CD4-positive, alpha-beta T cell treated with Interleukin-15 for 1 hour (primary cell): Measurements from ENCODE around the gene ITPK1.
A peak's percentile ranks its signal among the peaks of the same experiment; 100 is the strongest.

ENCODE experiments used
- DNase-seq: peaks from one replicate; pipeline ENCODE4 v3.0.0-alpha.2; 2020

The ITPK1 gene

DNA sequence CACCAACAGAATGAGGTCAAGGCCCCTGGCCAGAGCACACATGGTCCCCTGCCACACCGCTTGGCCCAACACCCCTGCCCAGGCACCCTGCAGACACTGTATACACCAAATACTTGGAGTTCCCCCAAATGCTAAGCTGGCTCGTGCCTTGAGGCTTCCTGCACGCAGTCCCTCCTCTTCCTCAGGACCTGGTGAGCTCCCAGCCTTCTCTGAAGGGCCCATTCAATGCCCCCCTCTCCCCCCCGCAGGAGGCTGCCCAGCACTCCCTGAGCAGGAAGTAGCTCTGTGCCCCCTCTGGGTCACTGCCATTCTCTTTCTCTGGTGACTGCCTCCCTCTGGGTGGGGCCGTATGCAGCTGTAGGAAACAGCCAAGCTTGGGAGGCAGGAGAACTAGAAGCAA, 75.3 kb downstream of the ITPK1 start:
- no peak for DNase-seq

DNA sequence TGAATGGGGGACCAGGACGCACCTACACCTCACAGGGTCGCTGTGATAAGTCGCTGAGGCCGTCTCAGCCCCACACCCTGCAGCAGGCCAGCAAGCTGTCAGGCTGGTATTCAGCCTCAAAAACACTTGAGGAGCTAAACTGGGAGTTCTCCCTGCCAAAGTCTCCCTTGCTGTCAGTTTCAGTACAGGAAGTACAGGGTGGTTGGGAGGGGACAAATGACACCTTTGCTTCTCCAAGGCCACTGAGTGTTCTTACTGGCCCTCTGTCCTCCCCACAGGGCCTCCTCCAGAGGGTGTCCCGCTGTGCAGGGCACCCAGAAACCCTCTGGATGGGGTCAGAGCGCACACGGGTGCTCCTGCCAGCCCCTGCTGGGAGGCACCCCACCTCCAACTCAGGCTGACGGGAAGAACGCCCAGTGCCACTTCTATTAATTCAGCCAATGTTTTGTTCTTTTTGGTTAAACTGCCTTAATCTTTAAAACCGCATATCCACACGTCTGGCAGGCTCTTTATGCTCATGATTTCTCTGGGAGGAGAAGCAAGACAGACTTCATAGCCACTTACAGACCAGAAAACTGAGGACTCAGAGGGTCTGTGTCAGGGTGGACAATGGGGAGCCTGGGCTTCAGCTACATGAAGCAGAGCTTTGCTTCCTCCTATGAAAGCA, 75.9 kb downstream of the ITPK1 start:
- DNase-seq, result no peak

DNA sequence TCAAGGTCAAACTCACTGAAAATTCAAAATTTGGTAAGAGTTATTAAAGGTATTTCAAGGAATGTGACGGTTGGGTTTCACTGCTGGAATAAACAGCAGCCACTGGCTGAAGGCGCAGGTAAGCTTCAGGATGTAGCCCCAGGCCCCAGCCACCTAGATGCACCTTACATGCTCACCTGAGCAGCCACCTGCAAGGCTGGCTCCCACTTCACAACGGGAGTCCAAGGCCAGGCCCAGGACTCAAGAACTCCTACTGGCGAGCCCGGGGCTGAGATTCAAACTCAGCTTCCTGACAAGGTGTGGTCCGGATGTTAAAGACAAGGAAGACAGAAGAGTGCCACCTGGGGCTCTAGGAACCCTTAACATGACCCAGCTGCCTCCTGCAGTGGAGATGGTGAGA, 78.4 kb downstream of the ITPK1 start:
- DNase-seq, result no peak

DNA sequence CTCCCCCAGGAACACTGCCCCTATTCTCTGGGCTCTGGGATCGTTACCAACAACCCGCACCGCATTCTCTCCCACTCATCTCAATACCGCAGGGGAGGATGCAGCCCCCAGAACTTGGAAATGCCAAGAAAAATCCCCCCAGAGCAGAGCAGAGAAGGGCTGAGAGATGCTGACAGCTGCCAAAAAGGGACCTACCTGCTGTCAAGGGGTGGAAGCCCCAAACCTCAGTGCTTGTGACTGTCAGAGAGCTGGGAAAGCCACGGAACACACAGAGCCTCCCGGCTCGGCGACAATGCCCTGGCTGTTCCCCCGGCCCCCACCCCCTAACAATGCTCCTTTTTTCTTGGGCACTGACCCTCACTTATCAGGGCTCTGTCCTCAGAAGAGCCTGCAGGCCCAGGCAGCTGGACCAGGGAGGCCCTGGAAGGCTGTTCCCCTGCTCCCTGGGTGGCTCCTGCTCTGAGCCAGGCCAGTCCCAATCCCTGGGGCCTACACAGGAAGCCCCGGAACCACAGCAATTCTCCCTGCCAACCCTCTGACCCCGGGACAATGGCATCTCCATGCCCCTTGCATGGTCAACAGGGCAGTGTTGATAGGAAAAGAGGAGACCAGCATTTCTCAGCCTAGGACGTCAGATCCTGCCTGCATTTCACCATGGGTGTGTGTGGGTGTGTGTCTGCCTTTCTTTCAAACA, 78.9 kb downstream of the ITPK1 start:
- DNase-seq, result no peak

DNA sequence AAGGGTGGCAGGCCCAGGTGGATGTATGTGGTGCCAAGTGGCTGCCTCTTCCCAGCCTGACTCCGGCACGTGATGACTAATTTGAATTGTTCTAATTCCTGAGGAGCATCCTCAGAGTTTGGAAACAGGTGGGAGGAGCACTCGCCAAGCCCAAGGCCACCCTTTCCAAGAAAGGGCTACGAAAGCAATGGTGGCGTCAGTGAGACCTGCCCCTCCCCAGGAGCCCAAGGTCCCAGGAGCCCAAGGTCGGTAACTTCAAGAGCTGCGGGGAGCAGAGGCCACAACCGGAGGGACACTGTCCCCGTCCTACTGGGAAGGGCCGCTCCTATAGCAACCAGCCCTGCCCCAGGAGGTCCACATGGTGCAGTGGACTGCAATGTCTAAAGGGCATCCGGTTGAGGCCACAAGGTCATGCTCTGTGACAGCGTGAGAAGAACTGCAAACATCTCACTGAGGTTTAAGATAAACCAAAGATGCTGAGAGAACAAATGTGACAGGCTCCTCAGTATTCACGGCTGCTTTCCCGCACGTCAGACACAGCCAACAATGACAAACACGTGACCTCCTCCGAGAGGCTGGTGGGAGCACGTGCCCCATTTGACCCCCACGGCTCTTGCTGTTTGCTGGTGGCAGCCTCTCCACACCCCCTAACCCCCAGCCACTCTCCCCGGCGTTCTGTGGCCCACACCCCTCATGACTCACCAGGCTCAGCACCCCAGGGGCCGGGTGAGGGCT, 79.6 kb downstream of the ITPK1 start:
- DNase-seq, result peak; percentile 30

DNA sequence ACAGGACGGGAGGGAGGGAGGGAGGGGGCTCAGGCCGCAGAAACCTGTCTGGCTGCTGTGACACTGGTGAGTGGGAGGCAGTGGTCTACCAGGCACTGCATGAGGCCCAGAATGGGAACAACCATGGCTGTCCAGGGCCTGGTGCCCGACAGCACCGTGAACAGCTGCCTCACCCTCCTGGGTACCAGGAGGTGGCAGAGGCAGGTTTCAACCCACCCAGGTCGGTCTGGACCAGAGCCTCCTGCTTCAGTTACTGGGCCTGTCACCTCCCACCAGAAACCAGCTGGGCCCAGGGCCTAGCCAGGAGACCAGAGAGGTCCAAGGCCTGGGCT, 80.2 kb downstream of the ITPK1 start:
- DNase-seq, result no peak

DNA sequence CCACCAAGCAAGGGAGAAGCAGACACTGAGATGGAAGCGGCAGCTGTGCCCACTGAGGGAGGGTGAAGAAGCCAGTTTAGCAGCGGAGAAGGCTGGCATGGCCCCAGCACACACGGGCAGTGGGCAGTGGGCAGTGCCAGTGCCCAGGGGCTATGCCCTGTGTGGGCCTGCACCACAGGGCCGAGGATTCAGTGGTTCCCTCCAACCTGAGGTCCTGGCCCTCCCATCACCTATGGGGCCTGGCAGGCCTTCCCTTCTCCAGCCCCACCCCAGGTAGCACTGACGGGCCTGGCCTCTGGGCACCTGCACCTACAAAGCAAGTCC, 81.1 kb downstream of the ITPK1 start:
- DNase-seq, result no peak

DNA sequence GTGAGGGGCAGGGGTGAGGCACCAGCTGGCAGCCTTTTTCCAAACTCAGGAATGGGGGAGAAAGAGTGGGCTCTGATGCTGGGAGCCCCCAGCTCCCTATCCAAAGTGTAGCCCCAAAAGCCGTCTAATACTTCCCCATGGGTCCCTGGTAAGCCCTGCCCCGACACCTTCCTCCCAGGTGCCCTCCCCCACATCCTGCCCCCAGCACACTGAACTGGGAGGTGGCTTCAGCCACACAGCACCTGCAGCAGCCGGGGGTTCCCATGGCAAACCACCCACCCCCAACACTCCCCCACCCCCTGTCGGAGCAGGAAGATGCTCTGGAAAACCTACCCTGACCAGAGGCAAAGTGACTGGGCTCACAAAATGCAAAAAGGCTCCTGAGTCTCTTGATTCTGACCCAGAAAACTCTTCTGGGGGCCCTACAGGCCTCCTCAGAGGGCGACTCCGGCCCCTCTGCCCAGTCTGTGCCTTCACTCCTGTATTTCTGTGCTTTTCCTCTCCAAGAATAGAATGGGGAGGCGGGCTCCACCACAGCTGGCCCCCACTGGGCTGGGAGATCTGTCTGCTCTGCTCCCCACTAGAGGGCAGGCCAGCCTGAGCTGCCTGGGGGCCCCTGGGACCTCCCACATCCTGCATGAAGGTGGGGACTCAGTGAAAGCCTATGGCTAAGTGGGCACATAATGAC, 81.6 kb downstream of the ITPK1 start:
- peak; percentile 54 for DNase-seq

DNA sequence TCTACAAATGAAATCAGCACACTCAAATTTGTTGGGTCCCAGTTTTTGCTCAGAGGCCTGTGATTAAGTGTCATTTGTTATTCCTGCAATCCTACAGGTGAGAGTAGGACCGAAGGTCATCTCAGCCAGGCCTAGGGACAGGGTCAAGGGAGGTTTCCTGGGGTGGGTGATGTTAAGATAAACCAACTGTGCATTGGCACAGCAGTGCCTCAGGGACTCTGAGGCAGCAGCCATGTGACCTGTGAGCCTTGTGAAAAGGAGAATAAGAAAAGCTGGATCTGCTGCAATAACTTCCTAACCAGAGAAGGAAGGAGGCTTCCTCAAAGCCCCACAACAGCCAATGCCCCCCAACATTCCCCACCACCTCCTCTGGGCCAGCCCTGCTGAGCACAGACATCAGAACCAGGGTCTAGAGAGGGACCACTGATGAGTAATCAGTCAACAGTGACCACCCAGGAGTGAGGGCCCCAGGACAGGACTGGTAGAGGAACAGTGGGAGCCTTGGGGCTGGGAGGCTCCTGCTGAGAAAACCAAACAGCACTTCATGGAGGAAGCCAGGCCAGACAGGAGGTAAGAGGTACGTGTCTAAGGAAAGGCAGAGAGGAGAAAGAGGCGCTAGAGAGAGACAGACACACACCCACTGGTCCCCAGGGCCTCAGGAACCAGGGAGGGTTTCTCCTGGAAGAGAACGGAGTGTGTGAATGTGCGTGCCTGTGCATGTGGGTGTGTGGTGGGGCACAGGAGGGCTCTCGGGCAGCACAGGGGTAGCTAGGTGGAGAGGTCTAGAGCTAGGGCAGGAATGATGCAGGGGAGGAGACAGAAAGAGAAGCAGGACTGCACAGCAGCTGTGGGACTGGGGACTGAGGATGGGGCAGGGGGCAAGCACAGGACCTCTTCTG, 82.4 kb downstream of the ITPK1 start:
- no peak for DNase-seq

DNA sequence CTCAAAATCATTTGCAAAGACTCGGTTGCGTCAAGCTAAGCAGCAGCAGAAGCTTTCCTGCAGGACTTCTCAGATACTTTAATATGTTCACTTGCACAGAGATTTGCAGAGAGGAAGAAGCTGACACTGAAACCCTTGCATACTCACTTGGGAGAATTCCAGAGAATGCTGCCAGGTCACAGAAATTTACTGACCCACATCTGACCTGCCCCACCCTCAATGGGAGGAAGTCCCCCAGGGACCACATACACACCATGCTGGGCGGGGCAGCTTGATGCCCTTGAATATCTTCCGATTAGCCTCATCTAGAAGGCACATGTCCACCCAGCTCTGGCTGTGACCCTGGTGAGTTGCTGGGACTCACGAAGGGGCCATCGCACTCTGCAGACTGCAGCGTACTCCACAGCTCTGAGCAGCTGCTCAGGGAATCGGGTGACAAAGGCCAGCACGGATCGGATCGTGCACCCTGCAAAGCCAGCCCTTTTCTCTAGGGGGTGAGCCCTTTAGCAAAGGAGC, 83.2 kb downstream of the ITPK1 start:
- peak; percentile 41 for DNase-seq

DNA sequence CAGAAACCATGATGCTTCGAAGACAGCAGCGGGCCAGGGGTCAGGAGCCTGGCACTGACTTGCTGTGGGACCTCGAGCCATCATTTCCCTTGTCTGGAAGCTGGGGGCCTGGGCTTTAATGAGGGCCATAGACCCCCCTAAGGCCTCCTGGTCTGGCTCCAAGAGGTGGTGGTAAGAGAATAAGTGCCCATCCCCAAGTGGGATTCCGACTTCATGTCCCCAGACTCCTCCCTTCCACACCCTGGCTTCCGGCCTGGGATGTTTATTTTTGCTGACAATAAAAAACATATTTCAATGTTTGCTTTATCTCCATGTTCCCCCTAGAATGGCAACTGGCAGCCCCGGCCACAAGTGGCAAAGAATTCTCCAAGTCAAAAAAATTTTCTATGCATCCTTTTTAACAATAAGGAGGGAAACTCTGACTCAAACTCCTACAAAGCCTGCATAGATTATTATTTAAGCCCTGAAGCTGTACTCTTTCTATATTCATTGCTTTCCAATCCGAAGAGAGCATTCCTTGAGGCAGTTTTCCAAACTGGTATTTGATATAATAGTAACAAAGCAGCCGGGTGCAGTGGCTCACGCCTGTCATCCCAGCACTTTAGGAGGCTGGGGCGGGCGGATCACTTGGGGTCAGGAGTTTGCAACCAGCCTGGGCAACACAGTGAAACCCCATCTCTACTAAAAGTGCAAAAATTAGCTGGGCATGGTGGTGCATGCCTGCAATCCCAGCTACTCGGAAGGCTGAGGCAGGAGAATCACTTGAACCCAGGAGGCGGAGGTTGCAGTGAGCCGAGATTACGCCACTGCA, 84.0 kb downstream of the ITPK1 start:
- no peak for DNase-seq

DNA sequence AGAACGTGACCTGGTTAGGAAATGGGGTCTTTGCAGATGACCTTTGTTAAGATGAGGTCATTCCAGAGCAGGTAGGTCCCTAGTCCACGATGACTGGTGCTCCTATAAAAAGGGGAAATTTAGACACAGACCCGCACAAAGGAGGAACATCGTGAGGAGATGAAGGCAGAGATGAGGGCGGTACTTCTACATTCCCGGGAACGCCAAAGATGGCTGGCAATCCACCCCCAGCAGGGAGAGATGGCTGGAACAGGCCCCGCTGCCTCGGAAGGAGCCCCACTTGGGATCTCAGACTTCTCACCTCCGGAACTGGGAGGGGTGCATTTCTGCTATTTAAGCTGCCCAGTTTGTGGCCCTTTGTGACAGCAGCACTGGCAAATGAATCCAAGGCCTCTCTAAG, 85.0 kb downstream of the ITPK1 start:
- DNase-seq, result no peak

DNA sequence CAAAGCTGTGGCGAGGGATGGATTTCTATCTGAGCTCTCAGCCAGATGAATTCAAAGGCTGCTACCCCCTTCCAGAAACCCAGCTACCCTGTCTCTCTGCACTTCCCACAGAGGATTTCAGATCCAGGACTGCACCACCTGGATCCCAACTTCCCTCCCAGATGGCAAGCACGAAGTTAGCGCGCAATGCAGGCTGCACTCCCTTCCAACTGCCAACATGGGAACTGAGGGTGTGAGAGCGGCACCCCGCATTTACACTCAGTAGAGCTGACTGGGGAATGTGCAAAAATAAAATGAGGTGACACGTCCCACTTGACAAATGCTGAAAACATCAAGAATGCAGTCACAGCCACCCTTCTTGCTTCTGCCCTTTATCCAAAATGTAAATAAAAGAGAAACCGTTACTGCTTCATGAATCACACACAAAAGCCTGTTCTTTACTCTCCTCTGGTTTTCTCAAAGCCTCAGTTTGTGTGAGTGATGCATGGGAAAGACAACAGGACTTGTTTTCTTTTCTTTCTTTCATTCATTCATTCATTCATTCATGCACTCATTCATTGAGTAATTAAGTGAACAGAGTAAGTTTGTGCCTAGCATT, 85.7 kb downstream of the ITPK1 start:
- DNase-seq, result no peak

DNA sequence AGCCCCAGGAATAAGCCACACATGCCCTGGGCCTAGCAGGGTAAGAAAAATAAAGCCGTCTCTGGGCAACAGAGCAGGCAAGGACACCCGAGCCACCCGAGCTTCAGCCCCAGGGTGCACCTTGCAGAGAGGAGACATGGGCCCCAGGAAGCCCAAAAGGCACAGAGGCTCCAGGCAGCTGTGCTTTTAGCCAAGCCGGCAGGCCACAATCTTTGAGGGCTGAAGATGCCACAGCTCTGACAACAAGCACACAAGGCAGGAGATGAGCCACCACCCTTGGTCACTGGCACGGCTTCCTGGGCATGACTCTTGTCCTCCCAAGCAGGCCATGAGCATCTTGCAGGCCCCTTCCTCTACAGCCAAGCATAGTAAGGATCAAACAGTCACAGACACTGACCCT, 86.3 kb downstream of the ITPK1 start:
- no peak for DNase-seq

DNA sequence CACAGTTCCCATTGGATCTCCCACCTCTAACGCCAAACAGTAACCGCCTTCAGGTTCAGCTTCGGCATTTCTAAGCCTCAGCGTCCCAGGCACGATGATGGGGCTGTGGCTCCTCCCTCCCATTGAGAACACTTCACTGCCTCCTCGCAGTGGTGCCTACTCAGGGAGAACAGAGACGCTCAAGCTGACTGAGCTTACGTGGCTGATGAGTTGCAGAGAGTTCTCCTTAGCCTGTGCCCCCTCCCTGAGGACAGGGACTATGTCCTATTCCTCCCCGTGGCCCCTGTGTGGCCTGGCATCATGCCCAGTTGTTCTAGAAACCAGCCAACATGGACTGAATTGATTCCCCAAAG, 87.0 kb downstream of the ITPK1 start:
- DNase-seq, result no peak

DNA sequence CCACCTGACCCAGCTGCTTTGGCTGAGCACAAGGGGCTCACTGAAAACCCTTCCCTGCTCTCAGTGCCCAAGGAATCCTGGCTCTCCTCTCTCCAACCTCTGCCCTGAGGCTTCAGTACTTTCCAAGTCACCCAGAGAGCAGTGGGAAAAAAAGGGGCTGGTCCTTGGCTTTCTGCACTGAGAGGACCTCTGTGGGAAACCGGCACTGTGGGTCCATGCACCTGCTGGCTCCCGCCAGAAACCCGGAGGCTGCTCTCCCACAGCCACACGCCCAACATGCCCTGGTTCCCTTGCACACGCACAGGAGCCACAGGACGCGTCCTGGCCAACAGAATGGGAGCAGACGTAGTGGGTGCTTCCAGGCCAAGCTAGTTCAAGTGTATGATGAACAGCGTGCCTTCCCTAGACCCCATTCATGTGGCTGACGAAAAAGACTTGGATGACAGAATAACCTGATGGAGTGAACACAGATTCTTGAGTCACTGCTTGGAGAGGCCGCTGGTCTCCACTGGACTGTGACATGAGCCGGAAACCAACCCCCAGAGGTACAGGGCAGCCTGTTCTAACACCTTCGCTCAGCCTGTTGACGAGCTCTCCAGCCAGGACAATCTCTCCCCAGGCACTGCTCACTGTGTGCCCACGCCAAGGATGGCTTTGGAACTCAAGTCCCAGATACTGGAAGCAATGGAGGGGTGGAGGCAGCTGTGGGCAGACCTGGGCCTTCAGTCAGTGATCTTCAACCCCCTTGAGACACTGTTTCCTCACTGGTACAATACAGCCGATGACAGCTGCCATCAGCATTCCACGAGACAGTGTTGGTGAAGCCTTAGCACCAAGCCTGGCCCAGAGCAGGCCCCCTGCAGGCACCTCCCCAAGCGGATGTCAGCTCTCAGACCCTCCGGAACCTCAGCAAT, 87.7 kb downstream of the ITPK1 start:
- DNase-seq, result no peak

DNA sequence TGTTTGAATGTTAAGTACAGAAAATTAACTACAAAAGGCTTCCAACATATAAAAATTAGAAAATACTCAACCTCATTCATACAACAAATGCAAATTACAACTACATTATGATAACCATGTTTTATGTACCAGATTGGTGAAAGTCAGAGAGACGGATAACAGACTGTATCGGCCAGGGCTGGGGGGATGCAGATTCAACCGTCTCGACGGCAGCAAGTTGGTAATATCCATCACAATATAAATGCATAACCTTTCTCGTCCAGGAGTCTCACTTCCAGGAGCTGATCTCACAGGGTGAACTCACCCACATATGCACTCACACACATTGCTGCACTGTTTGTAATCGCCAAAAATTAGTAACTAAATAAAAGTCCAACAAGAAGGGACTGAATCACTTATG, 89.4 kb downstream of the ITPK1 start:
- no peak for DNase-seq

DNA sequence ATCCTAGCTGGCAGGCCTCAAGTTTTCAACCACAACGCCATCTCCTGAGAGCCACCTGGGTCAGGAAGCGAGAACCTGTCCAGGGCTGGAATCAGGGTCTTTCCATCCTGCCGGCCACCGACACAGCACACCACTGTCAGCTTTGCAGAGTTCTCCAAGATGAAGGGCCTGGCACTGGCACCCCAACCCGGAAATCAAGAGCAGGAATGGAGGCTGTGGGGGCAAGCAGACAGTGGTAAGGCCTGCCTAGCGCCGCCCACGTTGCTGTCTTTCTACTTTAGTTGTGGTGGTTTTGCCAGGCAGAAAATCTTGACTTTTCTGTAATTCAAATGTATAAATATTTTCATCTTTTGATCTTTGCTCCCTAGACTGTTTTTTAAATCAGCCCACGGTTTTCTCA, 90.7 kb downstream of the ITPK1 start:
- DNase-seq, result no peak

DNA sequence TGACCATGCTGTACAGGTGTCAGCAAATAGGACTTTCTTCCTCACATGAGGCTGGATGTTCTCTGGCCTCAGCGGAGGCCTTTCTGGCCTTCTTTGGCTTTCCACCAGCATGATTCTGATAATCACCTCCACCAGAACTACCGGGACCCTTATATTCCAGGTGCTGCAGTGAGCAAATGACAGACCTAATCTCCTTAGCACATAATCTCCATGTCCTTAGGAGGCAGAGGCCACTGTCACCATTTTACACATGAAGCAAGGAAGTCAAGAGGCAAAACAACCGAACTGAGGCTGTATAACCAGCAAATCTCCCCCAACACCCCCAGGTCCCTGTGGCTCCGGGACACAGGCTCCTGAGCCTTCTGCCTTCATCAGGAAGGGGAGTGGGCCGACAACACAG, 91.2 kb downstream of the ITPK1 start:
- no peak for DNase-seq

DNA sequence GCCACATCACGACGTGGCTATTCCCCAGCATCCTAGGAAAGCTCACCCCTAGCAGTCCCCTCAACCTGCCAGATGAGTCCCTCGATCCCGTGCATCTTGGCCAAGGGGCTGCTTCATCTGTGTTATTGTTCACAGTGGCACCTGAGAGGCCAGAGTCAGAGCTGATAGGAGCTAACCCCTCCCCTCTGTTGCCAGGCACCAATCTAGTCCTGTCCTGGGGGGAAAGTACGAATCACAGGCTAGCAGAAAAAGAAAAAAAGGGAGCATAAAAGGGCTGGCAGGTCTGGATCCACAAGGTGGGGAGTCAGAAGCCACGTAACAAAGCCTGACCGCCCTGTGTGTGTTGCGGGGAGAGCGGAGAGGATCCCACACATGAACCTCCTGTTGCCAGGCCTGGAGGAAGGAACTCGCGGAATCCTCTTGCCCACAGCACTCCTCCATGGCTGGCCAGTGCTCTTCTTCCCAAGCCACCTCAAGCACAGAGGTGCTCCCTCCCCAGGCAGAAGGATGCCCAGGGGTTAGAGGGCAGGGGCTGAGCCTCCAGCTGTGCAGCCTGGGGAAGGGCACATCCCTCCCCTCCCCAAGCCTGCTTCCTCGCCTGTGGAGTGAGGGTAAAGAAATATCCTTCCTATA, 91.8 kb downstream of the ITPK1 start:
- DNase-seq, result no peak
